KMS-11 (cell line): ENCODE measurements around the gene TMEM51.

Experiments used
- H2AFZ ChIP-seq: fragments of 200-600 bp; sonication (generic); 2 replicates; pipeline ENCODE4 v1.6.1; 2016; ENCODE audit warnings: antibody characterized with exemption, mixed run types, low read depth
- H3K27ac ChIP-seq: fragments of 200-600 bp; sonication (generic); 2 replicates; pipeline ENCODE4 v1.6.1; 2016; ENCODE audit warnings: mild to moderate bottlenecking, mixed run types
- H3K27me3 ChIP-seq: fragments of 200-600 bp; sonication (generic); 2 replicates; pipeline ENCODE4 v1.6.1; 2017; ENCODE audit warnings: mild to moderate bottlenecking, low read depth, mixed run types, moderate library complexity; ENCODE audit not compliant: insufficient read depth
- H3K36me3 ChIP-seq: fragments of 200-600 bp; sonication (generic); 2 replicates; pipeline ENCODE4 v1.6.1; 2017; ENCODE audit warnings: mild to moderate bottlenecking, mixed run types; ENCODE audit not compliant: insufficient read depth
- H3K4me1 ChIP-seq: fragments of 200-600 bp; sonication (generic); 2 replicates; pipeline ENCODE4 v1.6.1; 2016; ENCODE audit warnings: mild to moderate bottlenecking, low read depth, mixed run types; ENCODE audit not compliant: poor library complexity, severe bottlenecking
- H3K4me2 ChIP-seq: fragments of 200-600 bp; sonication (generic); 2 replicates; pipeline ENCODE4 v1.7.0; 2016; ENCODE audit warnings: mild to moderate bottlenecking, mixed run types
- H3K4me3 ChIP-seq: fragments of 200-600 bp; sonication (generic); IDR thresholded peaks from 2 replicates; pipeline ENCODE4 v1.6.1; 2017; ENCODE audit warnings: low read depth, low read length, mixed read lengths; ENCODE audit not compliant: insufficient read depth
- H3K79me2 ChIP-seq: fragments of 200-600 bp; sonication (generic); 2 replicates; pipeline ENCODE4 v1.6.1; 2016; ENCODE audit warnings: low read depth, mixed run types; ENCODE audit not compliant: insufficient read depth
- H3K9ac ChIP-seq: fragments of 200-600 bp; sonication (generic); 2 replicates; pipeline ENCODE4 v1.6.1; 2016; ENCODE audit warnings: mild to moderate bottlenecking, mixed run types
- H4K20me1 ChIP-seq: fragments of 200-600 bp; sonication (generic); 2 replicates; pipeline ENCODE4 v1.6.1; 2016; ENCODE audit warnings: mild to moderate bottlenecking, mixed run types; ENCODE audit not compliant: insufficient read depth
- CTCF ChIP-seq: fragments of 200-600 bp; sonication (generic); conservative IDR thresholded peaks from 2 replicates; pipeline ENCODE4 v1.6.1; 2017; ENCODE audit warnings: low read depth, mild to moderate bottlenecking, antibody characterized with exemption, low read length, moderate library complexity, mixed read lengths

The TMEM51 gene

GRCh38 chr1:15236746-15237145 is 83.2 kb downstream of the TMEM51 start:
- no peak overlapping the region for H3K27ac ChIP-seq
- H3K79me2 ChIP-seq, result no peaks in the 10 kb centered on the region
- no peaks in the 10 kb centered on the region for H4K20me1 ChIP-seq
- no peak overlapping the region for H2AFZ ChIP-seq
- H3K4me1 ChIP-seq, result peaks cover 8% of the 10 kb centered on the region
- no peaks in the 10 kb centered on the region; the same call in 1 of the 2 replicates for H3K27me3 ChIP-seq
- H3K9ac ChIP-seq, result no peak overlapping the region
- H3K4me2 ChIP-seq, result no peak overlapping the region
- no peaks in the 10 kb centered on the region for H3K36me3 ChIP-seq
- TF ChIP-seq CTCF, result no peak
- no peak overlapping the region for H3K4me3 ChIP-seq

- Histone ChIP-seq H3K27ac (no peak overlapping the region), H4K20me1 (no peaks in the 10 kb centered on the region), H3K4me2 (no peak overlapping the region), H3K27me3 (no peaks in the 10 kb centered on the region; the same call in 1 of the 2 replicates), H3K4me3 (no peak overlapping the region), H2AFZ (no peak overlapping the region), H3K79me2 (no peaks in the 10 kb centered on the region), H3K36me3 (no peaks in the 10 kb centered on the region), H3K9ac (no peak overlapping the region), H3K4me1 (no peaks in the 10 kb centered on the region)
- no peak for TF ChIP-seq CTCF
Observed at GRCh38 chr1:15238789-15239188, 85.2 kb downstream of the TMEM51 start.

- Histone ChIP-seq H3K27ac (no peak overlapping the region), H3K4me2 (no peak overlapping the region), H3K4me3 (no peak overlapping the region), H3K36me3 (no peaks in the 10 kb centered on the region), H3K9ac (no peak overlapping the region), H3K4me1 (peaks cover 9% of the 10 kb centered on the region), H4K20me1 (no peaks in the 10 kb centered on the region), H3K79me2 (no peaks in the 10 kb centered on the region), H2AFZ (no peak overlapping the region), H3K27me3 (peaks cover 5% of the 10 kb centered on the region)
- TF ChIP-seq CTCF, result no peak
Observed at GRCh38 chr1:15242766-15243165, 89.2 kb downstream of the TMEM51 start.

GRCh38 chr1:15243275-15244043 is 89.9 kb downstream of the TMEM51 start:
- no peak overlapping the region for H3K4me3 ChIP-seq
- no peaks in the 10 kb centered on the region for H3K36me3 ChIP-seq
- peaks cover 6% of the 10 kb centered on the region for H3K27me3 ChIP-seq
- H3K79me2 ChIP-seq, result no peaks in the 10 kb centered on the region
- H4K20me1 ChIP-seq, result no peaks in the 10 kb centered on the region
- no peak overlapping the region for H2AFZ ChIP-seq
- H3K4me1 ChIP-seq, result peaks cover 14% of the 10 kb centered on the region
- no peak for TF ChIP-seq CTCF
- no peak overlapping the region for H3K4me2 ChIP-seq
- H3K9ac ChIP-seq, result no peak overlapping the region
- H3K27ac ChIP-seq, result no peak overlapping the region
